Fibroblast of peridontal ligament (primary cell): Measurements from ENCODE around the gene VAC14.
"Not testable (repeated sequence)": the region's sequence is repeated elsewhere in the genome, so short reads cannot be mapped to it uniquely, and the experiment has no call there.

Experiments
- DNase-seq: peaks from one replicate; pipeline ENCODE4 v3.0.0-alpha.2; 2010; ENCODE audit errors: extremely low read depth

VAC14 gene

GRCh38 chr16:70646260-70647241, 154.4 kb downstream of the VAC14 start, which contains the start of gene IL34:
Gene IL34, plus strand, starts transcription at chr16:70646559. Its CDS starts 389 bp downstream, at chr16:70646948.
- DNase-seq: no peak

DNA sequence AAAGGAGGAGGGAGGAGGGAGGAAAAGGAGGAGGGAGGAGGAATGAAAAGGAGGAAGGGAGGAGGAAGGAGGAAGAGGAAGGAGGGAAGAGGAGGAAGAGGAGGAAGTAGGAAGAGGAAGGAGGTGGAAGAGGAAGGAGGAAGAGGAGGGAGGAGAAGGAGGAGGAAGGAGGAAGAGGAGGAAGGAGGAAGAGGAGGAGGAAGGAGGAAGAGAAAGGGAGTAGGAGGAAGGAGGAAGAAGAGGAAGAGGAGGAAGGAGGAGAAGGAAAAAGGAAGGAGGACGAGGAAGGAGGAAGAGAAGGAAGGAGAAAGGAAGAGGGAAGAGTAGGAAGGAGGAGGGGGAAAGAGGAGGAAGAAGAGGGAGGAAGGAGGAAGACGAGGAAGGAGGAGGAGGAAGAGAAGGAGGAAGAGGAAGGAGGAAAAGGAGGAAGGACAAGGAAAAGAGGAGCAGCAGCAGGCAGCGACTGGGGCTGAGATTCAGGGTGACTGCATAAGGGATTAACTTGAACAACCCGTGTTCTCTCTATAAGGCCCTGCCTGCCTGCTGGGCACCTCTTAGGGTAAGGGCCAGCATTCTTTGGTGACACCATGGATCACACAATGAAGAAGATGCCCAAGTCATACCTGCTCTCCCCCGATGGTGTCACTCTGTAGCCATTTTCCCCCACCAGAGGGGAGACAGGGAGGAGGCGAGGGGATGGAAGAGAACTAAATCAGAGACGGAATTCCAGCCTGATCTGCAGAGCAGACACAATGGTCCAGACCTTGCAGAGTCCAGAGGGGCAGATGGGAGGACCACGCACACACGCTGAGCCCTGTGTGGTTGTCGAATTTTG, 156.0 kb downstream of the VAC14 start:
- no peak for DNase-seq

GRCh38 chr16:70643264-70643663, 157.7 kb downstream of the VAC14 start:
- not testable (repeated sequence) for DNase-seq

- no peak for DNase-seq
These were observed 158.3 kb downstream of the VAC14 start for GRCh38 chr16:70642633-70643032.

DNA sequence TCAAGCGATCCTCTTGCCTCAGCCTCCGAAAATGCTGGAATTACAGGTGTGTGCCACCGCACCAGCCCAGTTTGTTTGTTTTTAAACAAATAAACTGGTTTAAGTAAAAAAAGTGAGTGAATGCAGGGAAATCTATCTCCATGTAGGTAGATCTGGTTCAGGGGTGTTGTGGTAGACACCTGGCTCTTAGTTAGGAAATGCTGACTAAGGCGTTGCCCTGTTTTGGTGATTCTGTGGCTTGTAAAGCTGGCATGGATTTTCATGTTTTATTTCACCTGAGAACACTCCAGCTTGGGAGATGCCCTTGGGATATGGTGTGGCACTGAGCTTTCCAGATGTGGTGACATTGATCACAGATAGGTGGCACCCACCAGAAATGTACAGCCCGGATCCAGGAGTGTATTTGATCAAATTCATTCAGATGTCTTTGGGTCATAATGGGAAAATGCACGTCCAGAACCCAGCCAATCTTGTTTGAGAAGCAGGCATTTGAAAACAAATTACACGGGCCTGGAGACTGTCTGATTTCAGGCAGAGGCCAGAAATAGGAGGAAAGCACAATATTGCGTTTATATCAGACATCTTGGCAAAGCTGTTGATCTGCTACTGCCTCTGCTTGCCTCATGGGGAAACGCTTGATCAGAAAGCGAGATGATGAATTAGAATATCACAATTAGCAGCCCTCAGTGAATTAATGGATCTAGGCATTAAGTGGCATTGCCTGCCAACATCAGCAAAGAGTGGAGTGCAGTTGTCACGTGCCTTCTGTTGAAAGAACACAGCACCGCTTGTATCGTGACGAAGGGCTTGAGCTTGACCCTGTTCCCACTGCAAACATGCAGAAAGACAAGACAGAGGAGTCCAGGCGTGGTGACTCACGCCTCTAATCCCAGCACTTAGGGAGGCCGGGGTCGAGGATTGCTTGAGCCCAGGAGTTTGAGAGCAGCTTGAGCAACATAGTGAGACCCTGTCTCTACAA, 161.9 kb downstream of the VAC14 start:
- DNase-seq: no peak
